ENCODE results near the gene CABP4.

CABP4 gene

GRCh38 chr11:67483831-67484665 is 28.9 kb downstream of the CABP4 start:
- DNase-seq: no peak

- DNase-seq: peak; percentile 71
These were observed 29.7 kb downstream of the CABP4 start for GRCh38 chr11:67484847-67485311.

DNA sequence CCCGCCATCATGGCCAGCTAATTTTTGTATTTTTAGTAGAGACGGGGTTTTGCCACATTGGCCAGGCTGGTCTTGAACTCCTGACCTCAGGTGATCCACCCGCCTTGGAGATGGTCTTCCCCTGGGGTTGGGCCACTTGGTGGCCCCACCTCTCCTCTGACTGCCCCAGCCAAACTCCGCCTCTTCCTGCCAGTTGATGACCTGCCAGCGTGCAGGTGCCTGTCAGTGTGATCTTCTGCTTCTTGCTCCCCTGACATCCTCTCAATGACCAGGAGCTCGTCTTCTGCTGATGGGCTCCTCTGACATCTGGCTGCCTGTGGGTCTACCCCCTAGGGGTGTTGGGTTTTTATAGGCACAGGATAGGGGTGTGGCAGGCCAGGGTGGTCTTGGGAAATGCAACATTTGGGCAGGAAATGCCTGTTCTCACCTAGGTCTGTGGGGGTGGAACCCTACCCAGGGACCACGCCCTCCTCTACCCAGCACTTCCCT is 30.8 kb downstream of the CABP4 start:
- DNase-seq: peak; percentile 72

GRCh38 chr11:67486481-67487195 is 31.5 kb downstream of the CABP4 start:
- no peak for DNase-seq

DNA sequence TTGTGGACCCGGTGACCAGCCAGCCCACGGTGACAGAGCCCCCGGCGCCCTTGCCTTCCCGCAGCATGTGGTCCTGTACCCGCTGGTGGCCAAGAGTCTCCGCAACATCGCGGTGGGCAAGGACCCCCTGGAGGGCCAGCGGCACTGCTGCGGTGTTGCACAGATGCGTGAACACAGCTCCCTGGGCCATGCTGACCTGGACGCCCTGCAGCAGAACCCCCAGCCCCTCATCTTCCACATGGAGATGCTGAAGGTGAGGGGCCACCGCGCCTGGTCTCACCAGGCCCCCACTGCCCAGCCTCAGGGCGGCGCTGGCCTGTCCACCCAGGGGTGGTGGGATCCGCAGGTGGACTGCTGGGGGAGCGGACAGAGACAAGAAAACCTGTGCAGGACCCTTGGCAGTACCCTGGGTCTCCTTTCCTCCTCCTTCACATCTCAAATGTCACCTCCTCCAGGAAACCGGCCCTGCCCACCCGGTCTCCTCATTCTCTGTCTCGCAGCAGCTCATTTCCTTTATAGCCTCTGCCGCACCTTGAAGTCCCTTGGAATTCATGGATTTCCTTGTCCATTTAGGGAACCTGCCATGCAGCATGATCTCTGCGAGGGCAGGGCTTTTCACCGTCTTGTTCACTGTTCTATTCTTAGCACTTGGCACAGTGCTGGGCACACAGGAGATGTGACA is 34.2 kb downstream of the CABP4 start:
- no peak for DNase-seq

GRCh38 chr11:67489885-67490726 is 35.0 kb downstream of the CABP4 start:
- DNase-seq: no peak

- DNase-seq: no peak
These were observed 35.5 kb downstream of the CABP4 start for GRCh38 chr11:67490727-67491065.

DNA sequence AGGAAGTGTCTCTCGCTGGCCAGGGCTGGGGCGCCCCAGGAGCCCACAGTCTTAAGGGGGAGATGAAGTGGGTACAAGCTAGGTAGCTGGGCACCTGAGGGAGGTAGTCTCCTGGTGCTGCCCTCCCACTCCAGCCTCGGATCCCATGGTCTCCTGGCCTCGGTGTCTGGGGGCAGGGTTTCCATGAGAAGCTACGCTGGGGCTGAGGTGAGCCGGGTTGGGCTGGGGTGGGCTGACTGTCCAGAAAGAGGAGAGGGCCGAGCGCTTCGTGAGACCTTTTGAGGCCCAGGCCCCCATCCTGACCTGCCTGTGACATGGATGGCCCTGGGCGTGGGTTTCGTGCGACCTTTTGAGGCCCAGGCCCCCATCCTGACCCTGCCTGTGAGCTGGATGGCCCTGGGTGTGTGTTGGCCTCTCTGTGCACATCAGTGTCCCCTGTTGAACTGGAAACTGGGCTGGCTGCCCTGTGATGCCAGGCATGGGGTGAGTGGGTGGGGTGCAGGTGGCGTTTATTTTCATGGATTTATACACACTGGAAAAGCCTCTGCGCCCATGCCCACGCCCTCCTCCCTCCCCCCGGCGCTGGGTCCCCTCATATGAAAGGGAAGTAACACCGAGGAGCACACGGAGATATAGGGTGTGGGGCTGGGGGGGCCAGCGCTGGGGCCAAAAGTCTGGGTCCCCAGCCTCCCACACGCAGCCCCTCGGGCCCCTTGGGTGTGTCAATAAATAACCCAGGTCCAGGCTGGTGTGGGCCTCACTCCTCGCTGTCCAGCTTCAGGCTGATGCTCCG is 36.3 kb downstream of the CABP4 start:
- no peak for DNase-seq

DNA sequence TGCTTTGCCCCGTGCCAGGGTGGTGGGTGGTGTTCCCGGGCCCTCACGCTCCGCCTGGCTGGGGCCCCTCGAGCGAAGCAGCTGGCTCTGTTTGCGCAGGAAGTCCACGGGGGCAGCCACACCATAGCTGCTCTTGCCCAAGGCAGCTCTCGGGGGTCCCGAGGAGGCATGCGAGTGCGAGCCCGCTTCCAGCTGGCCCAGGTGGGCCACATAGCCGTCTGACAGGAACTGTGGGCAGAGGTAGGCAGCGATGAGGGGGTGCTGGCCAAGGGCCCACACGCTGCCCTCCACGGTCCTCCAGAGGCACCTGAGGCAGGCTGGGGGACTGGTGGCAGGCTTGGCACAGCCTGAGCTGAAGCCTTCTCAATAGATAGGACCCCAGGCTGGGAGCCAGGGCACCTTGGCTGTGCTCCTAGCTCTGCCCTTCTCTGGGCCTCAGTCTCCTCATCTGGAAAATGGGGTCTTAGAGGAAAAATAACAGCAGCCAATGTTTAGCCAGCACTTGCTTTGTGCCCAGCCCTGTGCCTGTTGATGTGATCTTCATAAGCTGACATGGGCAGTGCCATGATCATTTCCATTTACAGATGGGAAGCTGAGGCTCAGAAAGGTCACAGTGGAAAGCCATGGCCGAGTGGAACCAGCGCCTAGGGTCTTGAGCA is 37.0 kb downstream of the CABP4 start:
- DNase-seq: no peak

DNA sequence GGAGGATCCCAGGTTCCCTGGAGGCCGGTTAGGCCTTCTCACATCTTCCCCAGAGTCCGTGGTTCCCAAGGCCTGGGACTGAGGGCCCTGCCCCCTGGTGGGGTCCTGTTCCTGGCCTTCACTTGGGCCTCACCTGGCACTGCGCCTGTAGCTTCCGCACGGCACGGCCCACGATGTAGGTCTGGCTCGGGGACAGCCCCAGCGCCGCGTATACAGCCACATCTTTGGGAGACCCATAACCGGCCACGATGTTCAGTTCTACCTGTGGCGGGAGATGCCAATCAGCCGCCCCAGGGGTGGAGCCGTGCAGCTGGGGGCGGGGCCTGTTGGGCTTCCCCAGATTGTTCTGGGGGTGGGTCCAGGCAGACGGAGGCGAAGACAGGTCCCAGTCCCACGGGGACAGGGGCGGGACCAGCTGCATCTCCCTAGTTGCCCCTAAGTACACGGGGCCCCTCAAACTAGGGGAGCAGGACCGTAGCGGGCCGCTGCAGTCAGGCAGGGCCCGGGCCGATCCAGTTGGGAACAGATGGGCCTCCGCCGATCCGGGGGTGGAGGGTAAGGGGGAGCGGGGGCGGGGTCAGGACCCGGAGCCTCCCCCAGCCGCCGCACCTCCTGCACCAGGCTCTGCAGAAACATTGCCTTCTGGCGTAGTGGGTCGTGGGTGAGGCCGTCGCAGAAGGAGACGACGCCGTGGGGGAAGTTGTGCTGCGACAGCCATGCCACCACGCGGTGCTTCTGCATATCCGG is 37.8 kb downstream of the CABP4 start:
- no peak for DNase-seq

GRCh38 chr11:67493548-67494370 is 38.6 kb downstream of the CABP4 start:
- DNase-seq: no peak

DNA sequence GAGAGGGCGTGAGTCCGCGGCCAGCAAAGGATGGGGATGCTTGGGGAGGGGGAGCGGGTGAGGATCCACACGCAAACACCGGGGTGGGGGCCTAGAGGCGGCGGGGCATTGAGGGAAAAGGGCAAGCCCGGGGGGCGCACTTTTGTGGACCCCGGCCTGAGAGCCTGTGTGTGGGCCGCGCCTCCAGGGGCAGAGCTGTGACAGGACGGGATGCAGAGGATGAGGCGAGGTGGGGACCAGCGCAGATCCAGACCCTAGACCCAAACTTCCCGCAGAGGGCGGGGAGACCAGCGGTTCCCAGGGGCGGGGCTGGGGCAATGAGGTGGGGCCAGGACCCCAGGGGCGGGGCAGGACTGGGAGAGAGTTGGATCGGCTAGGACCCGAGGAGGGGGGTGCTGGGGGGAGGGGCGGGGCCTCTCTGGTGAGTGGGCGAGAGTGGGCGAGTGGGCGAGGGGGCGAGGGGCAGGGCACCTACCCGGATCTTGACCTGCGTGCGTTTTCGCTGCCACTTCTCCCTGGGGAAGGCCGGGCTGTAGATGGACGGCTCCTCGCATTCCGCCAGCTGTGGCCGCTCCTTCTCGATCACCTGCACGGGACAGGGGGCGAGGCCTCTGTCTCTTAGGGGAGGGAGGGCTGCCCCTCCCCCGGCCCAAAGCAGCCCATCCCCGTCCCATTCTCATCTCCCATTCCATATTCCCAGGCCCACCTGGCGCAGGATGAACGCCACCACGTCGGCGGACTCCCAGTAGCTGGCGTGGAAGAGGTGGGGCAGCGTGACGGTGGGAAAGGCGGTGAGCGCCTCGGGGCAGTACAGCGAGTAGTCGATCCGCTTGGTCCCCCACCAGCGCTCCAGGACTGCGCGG is 39.4 kb downstream of the CABP4 start:
- DNase-seq: no peak

DNA sequence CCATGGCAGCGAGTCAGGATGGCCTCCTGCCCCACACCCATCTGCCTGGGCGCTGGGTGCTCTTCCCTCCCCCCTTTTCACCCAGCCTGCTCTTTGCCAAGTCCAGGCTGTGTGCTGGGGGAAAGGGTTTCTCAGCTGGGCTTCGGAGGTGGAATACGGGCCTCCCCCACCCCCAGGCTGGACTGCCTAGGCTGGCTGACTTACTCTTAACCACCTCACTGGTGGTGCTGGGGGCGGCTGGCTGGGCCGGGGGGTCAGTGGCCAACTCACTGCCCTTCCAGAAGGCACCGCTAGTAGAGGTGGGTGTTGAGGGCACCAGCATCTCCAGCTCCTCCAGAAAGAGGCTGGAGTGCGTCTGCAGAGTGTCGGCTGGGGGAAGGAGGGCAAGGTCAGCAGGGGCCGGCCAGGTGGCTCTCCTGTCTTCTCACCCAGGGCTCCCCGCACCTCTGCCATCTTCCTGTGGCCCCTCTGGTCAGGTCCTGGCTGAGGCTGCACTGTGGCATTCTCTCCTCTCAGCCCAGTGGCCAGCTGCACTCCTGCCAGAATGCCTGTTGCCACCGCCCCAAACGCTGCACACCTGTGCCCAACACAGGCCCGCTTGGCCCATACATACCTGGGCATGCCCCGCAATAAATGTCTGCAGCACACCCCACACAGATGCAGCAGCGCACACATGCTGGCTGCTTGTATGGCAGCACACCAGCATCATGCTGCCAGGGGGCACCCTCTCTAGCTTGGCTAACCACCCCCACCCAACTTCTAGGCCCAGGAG is 40.3 kb downstream of the CABP4 start:
- no peak for DNase-seq

- DNase-seq: no peak
These were observed 41.0 kb downstream of the CABP4 start for GRCh38 chr11:67496113-67496512.

- no peak for DNase-seq
These were observed 42.6 kb downstream of the CABP4 start for GRCh38 chr11:67497656-67498291.

DNA sequence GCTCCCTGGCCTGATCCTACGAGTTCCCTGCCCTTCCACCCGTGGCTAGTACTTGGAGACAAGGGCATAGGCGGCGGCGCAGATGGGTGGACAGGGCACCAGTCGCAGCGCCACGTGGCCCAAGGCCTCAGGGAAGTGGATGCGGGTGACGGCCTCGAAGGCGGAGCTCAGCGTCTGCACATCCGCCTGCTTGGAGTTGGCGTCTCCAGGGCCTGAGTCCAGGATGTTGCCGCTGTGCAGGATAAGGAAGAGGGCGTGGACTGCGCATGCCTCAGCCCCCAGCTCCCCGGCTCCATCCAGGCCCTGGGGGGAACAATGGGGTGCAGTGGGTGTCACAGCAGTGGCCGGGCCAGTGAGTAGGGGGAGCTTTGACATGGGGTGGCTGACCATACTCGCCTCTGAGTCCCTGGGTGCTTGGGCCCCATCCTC is 43.4 kb downstream of the CABP4 start:
- DNase-seq: no peak
